Nephron progenitor cell (in vitro differentiated cells): Measurements from ENCODE around the gene CA5A.

Experiments used
- DNase-seq: peaks from one replicate; pipeline ENCODE4 v3.0.0; 2021
- H3K27ac Mint-ChIP-seq: 2 replicates; pipeline ENCODE4 v1.8.0; 2021; ENCODE audit warnings: mild to moderate bottlenecking, moderate library complexity, mixed read lengths
- H3K27me3 Mint-ChIP-seq: 2 replicates; pipeline ENCODE4 v1.8.0; 2021; ENCODE audit warnings: mild to moderate bottlenecking, low read depth, mixed read lengths; ENCODE audit not compliant: poor library complexity
- H3K36me3 Mint-ChIP-seq: 2 replicates; pipeline ENCODE4 v1.8.0; 2021; ENCODE audit warnings: low read depth, mixed read lengths
- H3K4me1 Mint-ChIP-seq: 2 replicates; pipeline ENCODE4 v1.8.0; 2021; ENCODE audit warnings: mixed read lengths
- H3K4me3 Mint-ChIP-seq: 2 replicates; pipeline ENCODE4 v1.8.0; 2021; ENCODE audit warnings: mild to moderate bottlenecking, moderate library complexity, mixed read lengths
- H3K9me3 Mint-ChIP-seq: 2 replicates; pipeline ENCODE4 v1.8.0; 2021; ENCODE audit warnings: mild to moderate bottlenecking, moderate library complexity, mixed read lengths
- CTCF ChIP-seq: fragments of 200-600 bp; sonication (generic); IDR thresholded peaks from 2 replicates; pipeline ENCODE4 v1.5.0; 2021; ENCODE audit warnings: antibody characterized with exemption

CA5A gene

GRCh38 chr16:87849419-87850008, 86.8 kb downstream of the CA5A start:
- Mint-ChIP-seq H3K9me3 (no peaks in the 10 kb centered on the region), H3K36me3 (no peaks in the 10 kb centered on the region), H3K4me3 (no peak overlapping the region), H3K27me3 (no peaks in the 10 kb centered on the region), H3K27ac (no peak overlapping the region), H3K4me1 (peaks cover 51% of the 10 kb centered on the region)
- DNase-seq, result no peak
- no peak for TF ChIP-seq CTCF

- Mint-ChIP-seq H3K4me1 (peaks cover 50% of the 10 kb centered on the region), H3K9me3 (no peaks in the 10 kb centered on the region), H3K4me3 (no peak overlapping the region), H3K27ac (peak overlapping the region; percentile 45), H3K36me3 (no peaks in the 10 kb centered on the region), H3K27me3 (no peaks in the 10 kb centered on the region)
- DNase-seq, result no peak
- no peak for TF ChIP-seq CTCF
Observed at GRCh38 chr16:87848676-87849345, 87.5 kb downstream of the CA5A start.

- H3K27ac Mint-ChIP-seq, result peak overlapping the region; percentile 22
- H3K4me1 Mint-ChIP-seq, result peaks cover 50% of the 10 kb centered on the region
- H3K4me3 Mint-ChIP-seq, result no peak overlapping the region
- no peaks in the 10 kb centered on the region for H3K27me3 Mint-ChIP-seq
- DNase-seq, result no peak
- H3K36me3 Mint-ChIP-seq, result no peaks in the 10 kb centered on the region
- H3K9me3 Mint-ChIP-seq, result no peaks in the 10 kb centered on the region
- no peak for TF ChIP-seq CTCF
Observed at GRCh38 chr16:87847785-87848675, 88.3 kb downstream of the CA5A start.

- peaks cover 50% of the 10 kb centered on the region for H3K4me1 Mint-ChIP-seq
- no peaks in the 10 kb centered on the region for H3K27me3 Mint-ChIP-seq
- no peaks in the 10 kb centered on the region for H3K36me3 Mint-ChIP-seq
- no peaks in the 10 kb centered on the region for H3K9me3 Mint-ChIP-seq
- H3K27ac Mint-ChIP-seq, result peak overlapping the region; percentile 42
- H3K4me3 Mint-ChIP-seq, result no peak overlapping the region
- no peak for DNase-seq
- TF ChIP-seq CTCF, result no peak
Observed at GRCh38 chr16:87847467-87847784, 88.9 kb downstream of the CA5A start.

DNA sequence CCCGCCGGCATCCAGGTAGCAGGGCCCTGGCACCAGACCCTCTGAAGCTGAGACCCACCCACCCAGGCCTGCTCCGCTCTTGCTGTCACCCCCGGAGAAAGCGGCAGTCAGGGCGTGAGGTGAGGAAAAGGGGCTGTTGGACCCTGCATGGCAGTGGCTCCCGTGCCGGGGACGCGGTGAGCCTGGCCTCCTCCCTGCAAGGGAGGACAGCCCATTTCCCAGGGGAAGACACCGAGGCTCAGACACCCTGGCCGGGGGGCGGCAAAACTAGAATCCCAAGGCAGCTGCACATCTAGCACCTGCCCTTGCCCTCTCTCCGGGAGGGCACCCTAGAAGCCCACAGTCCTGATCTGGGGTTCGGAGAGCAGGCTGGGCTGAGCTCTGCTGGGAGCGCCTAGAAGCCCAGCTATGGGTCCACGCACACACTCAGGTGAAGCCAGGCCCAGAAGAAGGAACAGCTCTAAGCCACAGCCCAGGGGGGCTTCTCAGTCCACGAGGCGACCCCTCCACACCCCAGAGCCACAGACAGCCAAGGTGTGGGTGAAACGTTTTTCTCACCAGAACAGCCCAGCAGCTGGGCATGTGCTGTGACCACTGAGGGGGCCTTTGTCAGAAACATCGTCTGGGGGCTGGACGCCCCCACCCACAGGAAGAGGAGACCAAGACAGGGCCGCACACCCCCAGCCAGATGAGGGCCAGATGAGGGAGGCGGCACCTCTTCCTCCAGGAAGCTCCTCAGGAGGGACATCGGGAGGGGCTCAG, 89.4 kb downstream of the CA5A start:
- Mint-ChIP-seq H3K4me1 (peaks cover 45% of the 10 kb centered on the region), H3K27ac (no peak overlapping the region), H3K4me3 (no peak overlapping the region), H3K9me3 (no peaks in the 10 kb centered on the region), H3K27me3 (no peaks in the 10 kb centered on the region), H3K36me3 (no peaks in the 10 kb centered on the region)
- DNase-seq, result no peak
- no peak for TF ChIP-seq CTCF
